Subcutaneous adipose tissue (tissue), 4 donors: ENCODE data around the gene KCNJ9. TPM values are rescaled to one million over a fixed set of nuclear protein-coding genes. Genes with fewer than 3 reads are reported as not detected.

Experiments used
- total RNA-seq, 4 donors: library from RNA; depleted of rRNA; stranded (reverse); fragments of >200 nt; gene quantifications; one replicate each; pipeline ENCODE4 v1.1.0, GENCODE V29; 2016
- TF ChIP-seq, protein P1 (sequence below): fragments of 450-650 bp; IDR thresholded peaks from one replicate; pipeline ENCODE4 v1.5.1; 2016; ENCODE audit warnings: low read depth, mild to moderate bottlenecking, control low read depth, antibody characterized with exemption, moderate library complexity

KCNJ9 gene
- not detected for total RNA-seq

DNA sequence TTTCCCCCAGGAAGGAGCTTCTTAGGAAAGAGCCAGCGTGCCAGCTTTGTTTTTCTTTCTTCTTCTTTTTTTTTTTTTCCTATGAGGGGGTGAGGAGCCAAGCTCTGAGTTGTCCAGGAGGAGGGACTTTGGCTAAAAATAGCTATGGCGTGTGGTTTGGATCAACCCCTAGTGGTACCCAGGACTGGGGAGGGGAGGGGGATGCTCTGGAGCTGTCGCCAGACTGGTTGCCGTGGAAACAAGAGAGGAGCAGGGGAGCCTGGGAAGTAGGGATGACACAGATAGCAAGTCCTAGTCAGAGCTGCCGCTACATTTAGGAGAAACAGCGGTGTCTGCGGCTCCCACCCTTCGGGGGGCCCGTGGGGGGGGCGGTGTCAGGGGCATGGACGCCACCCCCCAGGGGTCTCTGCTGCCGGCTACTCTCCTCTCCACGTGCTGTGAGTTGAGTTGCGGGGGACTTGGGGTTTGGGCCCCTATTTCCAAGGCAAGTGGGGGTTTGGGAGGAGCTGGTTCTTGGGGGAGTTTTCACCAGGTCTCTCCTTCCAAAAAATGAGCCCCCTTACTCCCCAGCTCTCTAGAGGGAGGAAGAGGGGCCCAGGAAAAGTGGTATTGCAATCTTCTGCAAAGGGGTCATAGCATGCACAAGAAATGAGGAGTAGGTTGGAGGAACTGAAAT is at the start of gene KCNJ9:
KCNJ9 (plus strand) TSS at position 278 of the 676 bp plus-strand sequence. CDS start 2,493 bp downstream, outside the sequence.
- TF ChIP-seq, protein P1, sequence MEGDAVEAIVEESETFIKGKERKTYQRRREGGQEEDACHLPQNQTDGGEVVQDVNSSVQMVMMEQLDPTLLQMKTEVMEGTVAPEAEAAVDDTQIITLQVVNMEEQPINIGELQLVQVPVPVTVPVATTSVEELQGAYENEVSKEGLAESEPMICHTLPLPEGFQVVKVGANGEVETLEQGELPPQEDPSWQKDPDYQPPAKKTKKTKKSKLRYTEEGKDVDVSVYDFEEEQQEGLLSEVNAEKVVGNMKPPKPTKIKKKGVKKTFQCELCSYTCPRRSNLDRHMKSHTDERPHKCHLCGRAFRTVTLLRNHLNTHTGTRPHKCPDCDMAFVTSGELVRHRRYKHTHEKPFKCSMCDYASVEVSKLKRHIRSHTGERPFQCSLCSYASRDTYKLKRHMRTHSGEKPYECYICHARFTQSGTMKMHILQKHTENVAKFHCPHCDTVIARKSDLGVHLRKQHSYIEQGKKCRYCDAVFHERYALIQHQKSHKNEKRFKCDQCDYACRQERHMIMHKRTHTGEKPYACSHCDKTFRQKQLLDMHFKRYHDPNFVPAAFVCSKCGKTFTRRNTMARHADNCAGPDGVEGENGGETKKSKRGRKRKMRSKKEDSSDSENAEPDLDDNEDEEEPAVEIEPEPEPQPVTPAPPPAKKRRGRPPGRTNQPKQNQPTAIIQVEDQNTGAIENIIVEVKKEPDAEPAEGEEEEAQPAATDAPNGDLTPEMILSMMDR: no peak

DNA sequence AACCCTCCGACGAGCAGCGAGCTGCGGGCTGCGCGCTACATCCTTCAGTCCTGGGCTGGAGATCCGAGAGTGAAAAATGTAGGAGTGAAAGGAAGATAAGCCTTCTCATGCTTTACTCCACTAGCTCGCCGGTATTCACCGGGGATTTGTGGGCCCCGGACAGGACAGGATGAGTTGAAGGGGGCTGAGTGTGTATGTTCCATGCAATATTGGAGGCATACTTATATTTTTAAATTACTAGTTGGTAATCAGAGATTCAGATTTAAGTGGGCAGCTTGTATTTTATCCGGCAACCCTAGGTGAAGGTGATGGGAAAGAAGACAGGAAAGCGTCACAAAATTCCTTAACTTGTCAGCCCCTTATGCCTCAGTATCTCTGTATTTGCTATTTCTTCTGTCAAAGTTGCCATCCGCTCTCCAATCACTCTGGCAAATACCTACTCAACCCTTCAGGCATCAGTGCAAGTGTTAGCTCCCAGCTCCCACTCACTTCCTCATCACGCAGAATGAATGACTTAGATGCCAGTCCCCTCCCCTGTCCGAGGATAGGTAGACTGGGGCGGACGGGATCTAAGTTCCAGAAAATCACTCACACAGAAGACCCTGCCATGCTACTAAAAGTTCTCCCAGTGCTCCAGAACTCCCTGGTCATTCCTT is 49.0 kb upstream of the KCNJ9 start:
- TF ChIP-seq, protein P1: no peak

DNA sequence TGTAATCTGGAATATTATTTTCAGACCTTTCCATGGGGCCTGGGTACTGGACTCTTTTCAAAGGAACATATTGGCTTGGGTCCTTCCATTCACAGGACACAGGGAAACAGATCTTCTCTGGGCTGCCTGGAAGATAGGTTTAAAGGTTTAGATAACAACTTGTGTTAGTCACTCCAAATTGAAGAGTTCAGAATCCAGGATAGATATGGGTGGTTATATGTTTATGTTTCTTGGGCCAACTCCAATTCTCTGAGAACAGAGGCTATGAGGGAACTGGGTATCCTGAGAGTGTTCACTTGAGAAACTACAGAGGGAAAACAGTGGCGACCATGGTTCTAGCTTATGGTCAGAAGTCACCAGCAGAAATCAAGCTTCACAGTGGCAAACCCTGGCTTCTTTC is 40.9 kb upstream of the KCNJ9 start:
- TF ChIP-seq, protein P1: no peak

DNA sequence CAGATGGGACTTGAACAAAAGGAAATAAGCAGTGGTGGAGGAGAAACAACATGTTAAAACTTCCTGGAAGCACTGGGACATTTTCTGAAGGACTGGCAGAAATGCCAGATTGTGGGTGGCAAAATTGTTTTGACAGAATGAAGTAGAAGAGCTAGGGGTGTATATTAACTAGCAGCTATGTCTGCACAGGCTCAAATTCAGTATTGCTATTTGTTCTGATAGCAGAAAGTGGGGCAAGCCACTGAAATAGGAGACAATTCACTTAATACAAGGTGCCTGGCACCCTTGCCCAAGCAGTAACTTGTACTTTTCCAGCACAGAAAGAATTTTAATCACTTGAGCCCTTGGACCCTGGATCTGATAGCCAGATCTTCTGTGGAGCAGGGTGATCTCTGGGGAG is 37.8 kb upstream of the KCNJ9 start:
- TF ChIP-seq, protein P1: no peak

DNA sequence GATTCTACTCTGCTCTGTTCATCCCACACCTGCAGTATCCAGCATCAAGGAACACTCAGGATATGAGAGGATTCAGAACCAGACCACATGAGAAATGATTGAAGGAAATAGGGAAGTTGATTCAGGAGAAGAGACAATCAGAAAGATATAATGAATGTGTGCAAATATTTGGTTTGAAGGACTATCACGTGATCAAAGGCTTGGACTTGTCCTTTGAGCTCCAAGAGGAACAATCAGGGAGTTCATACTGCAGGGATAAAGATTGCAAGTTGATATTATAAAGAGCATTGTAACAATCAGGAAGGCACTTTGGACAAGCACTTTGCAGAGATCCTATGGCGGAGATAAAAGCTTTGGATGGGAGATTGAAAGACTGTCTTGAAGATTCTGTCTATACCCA is 35.7 kb upstream of the KCNJ9 start:
- TF ChIP-seq, protein P1: no peak

DNA sequence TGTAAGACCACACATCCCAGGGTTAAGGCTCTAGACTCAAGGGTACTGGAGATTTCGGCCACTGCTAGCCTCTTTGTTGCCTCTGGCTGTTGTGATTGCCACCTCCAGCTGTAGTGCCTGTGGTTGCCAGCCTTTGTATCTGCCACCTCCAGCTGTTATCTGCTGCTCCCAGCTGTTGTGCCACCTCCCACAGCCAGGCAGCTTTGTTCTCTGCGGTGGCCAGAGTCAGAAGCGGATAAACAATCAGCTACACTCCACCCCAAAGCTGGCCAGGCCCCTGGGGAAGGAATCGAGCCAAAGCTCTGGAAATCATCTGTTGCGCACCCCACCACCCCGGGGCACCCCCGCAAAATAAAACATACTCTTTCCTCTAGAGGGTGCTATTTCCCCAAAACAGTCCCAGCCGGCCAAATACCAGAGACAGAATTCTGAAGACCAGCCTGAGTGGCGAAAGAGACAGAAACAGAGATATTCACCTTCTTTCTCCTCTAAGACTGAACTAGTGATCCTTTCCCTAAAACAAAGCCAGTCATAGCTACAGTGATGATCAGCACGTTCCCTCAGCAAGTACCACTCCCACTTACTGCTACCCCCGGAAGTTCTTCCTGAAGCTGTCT is 34.7 kb upstream of the KCNJ9 start:
- TF ChIP-seq, protein P1: no peak

DNA sequence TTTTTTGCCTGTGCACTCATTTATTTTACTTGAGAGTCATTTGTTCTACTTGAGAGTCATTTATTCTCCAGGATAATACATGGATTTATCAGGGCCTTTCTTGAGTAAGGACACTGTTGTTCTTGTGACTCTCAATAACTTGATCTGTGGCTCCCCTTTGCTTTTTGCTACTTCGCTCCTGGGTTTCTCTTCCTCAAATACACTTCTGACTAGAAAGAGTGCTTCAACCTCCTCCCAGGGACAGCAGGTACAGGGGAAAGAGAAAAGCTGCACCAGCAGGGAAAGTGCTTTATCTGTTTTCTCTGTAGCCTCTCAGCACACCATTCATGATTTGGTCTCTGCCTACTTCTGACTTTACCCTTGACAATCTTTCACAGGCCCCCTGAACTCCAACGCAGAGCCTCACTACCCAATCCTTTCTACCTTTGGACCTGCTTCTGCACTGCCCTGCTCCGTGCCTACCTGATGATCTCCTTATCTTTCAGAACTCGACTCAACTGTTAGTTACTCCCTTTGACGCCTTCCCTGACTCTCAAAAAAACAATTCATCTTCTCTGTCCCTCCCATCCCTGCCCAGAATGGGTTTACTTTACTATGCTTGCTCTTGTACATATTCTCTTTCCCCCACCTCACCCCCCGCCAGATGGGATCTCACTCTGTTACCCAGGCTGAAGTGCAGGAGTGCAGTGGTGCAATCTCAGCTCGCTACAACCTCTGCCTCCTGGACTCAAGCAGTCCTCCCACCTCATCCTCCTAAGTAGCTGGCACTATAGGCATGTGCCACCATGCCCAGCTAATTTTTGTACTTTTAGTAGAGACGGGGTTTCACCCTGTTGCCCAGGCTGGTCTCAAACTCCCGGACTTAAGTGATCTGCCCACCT is 34.0 kb upstream of the KCNJ9 start:
- TF ChIP-seq, protein P1: no peak
